NCI-H2107 treated with DMSO at 0.1 percent for 48 hours (cell line): ENCODE measurements around the gene LFNG.

Source experiments
- DNase-seq: peaks from one replicate; lab custom pipeline; 2025; ENCODE audit not compliant: unreplicated experiment; lab: John Stamatoyannopoulos, UW

Gene LFNG

DNA sequence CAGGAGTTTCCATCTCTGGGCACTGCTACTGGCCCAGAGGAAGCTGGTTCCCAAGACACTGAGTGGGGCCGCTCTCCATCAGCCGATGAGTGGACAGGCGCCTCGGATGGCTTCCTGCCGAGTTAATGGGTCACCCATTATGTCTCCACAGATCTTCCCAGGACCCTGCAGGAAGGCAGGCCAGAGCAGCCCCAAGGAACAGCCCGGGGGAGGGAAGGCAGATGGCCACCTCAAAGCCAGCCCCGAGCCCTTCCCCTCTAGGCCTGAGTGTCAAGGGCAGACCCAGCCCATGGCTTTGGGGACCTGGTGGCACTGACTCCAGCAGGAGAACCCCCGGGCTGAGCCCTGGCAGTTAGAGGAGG is 3.4 kb upstream of the LFNG start:
- no peak for DNase-seq

DNA sequence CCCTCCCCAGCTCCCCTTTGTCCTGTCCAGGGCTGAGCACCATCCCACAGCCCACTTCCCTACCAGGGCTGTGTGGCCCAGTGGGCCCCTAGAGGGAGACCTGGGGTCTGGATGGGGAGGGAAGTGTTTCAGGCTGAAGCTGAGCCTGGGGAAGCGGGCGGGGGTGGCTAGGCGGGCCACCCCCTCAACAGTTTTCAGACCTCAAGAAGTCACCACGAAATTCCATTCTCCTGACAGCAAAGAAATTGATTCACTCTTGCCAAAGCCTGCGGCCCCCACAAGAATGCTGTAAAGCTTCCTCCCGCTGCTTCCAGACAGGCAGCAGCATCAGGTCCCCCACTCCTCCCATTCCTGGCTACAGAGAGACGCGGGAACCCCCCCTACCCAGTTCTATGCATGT is 2.5 kb upstream of the LFNG start:
- no peak for DNase-seq

DNA sequence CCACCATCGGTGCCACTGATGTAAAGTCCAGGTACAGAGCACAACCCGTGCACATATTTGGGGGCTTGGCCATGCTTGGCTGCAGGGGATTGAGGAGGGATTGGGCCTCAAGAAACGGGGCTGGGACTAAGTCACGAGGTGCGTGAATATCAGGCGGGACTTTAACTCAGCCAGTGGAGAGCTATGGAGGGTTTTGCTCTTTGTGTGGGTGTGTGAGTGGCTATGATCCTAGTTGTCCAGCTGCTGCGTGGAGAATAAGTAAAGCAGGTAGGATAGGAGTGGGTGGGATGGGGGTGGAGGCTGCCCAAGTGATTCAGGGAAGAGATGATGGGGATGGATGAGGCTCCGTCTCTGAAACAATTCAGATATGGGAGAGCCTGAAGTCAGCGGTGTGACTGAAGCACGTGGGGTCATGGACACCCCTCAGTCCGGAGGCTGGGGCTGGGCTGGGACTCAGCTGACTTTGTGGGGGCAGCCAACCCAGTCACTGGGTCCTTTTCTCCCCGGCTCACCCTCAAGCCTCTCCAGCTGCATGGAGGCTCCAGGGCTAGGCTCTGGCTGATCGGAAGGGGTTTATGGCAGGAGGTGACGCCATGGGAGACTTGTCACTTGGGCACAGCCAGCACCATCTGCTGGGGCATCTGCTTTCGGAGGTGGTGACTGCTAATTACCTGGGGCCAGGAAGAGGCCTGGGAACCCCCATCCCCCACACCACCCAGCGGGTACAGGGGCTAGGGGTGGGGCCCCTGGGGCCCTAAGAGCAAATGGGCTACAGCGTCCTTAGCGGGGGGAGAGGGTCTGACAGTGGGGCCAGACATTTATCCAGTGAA is 1.7 kb upstream of the LFNG start:
- DNase-seq = no peak

DNA sequence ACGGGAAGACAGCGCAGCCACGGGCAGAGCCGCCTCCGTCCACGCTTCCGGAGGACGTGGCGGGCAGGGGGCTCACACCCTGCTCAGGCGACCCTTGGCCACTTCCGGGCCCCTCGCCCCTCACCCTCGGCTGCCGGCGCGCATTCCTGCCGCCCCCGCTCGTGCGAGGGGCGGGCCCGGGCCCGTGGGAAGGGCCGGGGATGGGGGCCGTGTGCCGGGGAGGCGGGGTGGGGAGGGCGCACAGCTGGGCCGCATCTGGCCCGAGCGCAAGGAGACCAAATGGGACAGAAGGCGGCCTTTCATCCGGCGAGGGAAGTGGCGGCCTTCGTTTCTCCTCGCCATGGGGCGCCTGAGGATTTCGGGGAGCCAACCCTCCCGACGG is 846 bp upstream of the LFNG start:
- DNase-seq = no peak

DNA sequence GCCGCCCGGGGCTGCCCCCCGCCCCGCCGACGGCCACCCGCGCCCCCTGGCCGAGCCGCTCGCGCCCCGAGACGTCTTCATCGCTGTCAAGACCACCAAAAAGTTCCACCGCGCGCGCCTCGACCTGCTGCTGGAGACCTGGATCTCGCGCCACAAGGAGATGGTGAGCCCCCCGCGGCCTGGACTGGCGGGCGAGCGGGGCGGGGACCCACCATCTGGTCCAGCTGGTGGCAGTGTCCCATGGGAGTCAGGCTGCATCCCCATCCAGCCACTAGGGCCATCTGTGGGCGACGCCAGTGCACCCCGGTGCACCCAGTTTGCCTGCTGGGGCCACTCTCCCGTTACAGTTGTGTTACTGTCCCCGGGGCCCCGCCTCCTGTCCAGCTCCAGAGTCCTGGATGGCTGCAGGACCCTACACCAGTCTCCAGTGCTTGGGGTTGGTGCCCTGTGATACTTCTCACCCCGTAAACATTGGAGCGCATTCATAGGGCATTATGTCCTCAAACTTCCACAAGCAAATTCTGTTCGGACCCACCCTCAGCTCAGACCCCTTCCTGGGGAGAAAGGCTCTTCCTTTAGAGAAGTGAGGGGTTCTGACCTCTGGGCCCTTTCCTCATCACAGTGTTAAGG is 672 bp downstream of the LFNG start:
- peak; percentile 14 for DNase-seq

DNA sequence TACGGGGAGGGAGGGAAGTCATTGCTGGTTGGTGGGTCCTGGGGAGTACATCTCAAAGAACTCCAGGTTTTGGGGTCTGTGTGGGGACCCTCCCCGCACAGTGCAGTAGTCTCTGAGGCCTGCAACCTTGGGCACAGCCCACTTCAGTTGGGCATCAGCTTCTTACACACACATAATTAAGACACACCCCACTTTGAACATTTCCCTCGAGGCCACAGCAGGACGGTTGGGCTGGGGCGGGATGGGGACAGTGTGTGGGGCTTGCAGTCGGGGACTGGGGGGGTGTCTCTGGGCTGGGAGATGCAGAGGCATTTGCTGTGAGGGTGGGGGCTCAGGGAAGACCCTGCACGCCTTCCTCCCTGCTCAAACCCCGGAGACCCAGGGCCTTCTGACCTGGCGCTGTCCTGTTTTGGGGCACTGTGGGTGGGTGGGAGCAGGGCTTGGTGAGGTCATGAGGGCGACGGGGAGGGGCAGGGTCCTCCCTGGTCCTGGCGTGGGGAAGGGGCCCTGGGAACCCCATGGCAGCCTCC is 1.3 kb downstream of the LFNG start:
- peak; percentile 8 for DNase-seq

DNA sequence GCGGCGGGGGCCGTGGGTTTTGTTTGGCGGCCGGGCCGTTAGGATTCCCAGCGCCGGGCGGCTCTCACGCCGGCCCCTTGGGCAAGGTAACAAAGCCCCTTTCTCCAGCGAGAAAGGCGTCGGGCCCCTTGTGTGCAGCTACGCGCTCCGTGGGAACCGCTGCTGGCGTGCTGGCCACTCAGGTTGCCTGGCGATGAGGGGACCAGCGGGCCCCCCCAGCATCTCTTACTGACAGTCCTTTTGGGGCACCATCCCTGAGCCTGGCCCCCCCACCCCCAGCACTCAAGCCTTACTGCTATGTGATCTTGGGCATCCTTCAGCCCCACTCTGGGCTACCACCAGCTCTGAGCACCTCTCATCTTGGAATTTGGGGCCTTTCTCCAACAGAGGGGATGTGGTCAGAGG is 1.8 kb downstream of the LFNG start:
- no peak for DNase-seq

DNA sequence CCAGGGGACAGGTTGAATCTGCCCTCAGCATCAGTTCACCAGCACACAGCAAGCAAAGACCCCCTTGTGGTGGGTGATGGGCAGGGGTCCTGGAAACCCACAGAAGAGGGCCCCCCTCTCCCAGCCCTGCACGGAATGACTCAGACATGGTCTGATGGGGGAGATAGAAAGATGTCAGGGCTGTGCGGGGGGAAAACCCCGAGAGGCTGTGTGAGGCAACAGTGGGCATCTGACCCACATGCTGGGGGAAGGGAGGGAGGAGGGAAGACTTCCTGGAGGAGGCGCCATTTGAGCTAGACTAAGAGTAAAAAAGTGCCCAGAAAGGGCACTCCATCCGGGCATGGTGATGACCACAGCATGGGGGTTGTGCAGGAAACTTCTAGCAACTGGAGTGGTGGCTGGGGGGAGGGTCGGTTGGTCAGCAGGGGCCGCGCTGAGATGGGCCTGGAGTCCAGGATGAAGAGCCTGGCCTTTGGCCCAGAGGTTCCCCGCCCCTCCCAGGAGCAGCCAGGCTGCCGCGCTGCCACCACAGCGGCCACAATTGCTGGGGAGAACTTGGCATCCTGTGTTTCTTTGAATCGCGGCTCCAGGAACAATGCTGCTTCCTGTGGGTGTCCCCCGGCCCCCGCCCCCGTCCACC is 2.5 kb downstream of the LFNG start:
- no peak for DNase-seq

DNA sequence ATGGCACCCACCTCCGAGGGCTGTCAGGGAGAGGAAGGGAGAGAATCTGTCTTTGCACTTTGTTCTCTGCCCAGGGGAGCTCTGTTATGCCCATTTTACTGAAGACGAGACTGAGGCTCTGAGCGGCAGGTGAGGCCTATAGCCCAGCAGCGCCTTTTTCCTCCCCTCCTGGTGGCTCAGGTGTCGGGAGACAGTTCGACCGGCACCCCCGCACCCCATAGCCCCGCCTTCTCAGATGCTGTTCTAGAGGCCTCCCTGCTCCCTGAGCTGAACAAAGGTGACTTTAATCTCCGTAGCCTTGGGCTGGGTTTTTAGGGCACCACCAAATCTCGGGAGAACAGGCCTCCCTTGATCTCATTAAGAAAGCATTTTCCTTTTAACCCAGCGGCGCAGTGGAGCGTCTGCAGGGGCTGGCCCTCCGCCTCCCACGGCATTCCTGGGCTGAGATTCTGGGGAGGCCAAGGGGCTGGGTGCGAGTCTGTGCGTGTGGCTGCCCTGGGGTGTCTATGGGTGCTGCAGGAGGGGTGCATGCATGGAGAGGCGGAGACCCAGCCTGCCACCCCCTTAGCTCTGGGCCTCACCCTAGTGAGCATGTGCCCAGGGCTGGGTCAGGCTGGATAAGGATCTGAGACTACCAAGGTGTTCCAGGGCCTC is 3.3 kb downstream of the LFNG start:
- peak; percentile 54 for DNase-seq

DNA sequence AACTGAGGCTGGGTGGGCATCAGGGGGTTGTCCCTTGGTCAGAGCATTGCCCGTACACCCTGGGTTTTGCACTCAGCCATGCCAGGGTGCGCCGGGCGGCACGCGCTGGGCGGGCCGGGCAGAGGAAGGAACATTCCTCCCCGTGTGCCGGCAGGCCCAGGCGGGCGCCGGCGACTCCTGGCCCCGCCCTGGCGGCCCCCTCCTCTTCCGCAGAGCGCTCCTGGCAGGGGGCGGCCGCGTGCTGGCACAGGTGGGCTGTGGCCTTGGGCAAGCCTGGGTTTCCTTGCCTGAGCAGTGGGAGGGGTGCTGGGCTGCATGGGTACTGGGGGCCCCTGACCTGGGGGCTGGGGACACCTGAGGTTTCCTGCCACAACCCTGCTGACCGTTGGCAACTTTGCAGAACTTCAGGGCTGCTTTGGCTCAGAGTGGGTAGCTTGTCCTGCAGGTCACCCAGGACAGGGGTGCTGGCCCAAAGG is 3.9 kb downstream of the LFNG start:
- DNase-seq = peak; percentile 72

DNA sequence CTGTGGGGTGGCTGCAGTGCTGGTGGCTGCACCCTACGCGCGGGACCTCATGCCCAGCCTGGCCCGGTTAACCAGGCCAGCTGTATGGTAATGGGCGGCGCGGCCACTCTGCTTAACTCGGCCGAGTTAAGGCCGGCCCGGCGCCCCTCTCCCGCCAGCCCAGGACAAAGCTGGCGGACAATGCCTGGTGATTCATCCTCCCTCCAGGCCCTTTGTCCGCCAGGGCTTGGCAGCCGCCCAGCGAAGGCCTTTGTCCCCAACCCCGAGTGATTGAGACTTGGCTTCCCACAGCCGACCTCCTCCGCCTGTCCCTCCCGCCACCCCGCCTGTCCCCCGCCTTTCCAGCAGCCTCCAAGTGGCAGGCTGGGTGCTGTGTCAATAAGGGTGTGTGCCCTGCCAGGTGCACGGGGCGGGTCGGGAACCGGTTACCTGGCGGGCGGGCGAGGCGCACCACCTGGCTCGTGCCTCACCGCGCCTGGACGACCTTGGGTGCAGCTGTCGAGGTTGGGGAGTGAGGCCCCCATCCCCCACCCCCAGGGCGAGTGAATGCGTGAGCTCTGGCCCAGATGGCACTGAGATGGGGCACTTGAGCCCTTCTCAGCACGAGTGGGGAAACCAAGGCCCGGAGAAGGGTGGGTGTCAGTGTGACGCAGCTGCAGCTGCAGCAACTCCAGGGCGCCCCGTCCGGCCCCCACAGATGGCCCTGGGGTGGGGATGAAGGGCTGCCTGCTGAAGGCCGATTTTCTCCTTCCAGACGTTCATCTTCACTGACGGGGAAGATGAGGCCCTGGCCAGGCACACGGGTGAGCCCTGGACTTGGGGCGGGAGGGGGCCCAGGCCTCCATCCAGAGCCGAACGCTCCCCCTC is 4.6 kb downstream of the LFNG start:
- peak; percentile 90 for DNase-seq

DNA sequence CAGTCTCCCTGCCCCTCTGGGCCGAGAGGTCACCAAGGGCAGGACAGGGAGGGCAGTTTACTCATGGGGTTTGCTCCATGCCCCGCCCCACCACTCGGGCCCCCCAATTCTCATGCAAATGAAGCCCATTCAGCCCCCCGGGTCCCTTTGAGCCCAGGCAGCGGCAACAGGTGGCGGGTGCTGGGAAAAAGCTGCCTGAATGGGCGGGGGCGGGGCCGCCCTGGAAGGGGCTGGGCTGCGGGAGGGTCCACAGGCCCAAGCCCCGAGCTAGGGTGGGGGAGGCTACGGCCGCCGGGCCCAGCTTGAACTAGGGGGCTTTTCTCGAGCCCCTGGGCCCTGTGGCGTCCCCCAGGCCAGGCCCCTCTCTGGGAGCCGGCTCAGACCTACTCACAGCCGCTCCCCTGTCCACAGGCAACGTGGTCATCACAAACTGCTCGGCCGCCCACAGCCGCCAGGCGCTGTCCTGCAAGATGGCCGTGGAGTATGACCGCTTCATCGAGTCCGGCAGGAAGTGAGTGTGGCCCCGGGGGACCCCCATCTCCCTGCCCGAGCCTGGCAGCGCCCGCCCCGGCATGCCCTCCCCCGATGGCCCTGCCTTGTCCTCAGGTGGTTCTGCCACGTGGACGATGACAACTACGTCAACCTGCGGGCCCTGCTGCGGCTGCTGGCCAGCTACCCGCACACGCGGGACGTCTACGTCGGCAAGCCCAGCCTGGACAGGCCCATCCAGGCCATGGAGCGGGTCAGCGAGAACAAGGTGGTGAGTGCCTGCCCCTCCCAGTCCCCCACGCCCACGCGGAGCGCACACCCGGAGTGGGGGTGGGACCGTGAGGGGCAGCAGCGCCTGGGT is 5.5 kb downstream of the LFNG start:
- peak; percentile 35 for DNase-seq

DNA sequence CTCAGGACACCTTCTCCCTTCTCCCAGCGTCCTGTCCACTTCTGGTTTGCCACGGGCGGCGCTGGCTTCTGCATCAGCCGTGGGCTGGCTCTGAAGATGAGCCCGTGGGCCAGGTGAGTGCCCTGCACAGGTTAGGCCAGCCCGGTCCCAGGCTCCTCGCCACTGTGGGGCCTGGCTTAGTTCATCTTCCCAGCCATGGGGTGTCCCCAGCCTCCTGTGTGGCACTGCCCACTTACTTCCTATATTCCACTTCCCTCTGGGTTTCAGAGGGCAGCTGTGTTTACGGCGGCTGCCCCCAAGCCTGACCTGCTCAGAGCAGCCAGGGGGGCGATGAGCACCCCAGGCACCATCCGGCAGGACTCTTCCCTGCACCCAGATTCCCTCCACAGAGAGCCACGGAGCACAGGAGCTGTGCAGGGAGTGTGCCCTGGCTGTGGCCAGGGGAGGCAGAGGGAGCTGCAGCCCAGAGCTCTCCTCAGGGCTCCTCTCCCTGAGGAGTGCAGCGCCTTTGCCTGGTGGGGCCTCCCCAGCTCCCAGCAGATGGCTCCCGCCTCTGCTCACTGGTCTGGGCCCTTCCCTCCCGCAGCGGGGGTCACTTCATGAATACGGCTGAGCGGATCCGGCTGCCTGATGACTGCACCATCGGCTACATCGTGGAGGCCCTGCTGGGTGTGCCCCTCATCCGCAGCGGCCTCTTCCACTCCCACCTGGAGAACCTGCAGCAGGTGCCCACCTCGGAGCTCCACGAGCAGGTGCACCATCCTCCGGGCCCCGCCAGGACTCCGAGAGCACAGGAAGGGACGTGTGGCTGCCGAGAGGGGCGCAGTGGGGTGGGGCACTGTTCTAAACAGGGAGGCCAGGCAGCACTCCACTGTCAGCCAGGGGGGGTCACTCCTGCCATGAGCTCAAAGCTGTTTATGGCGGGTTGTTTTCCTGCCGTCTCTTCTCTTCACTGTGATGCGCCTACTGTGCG is 6.4 kb downstream of the LFNG start:
- DNase-seq = peak; percentile 76

DNA sequence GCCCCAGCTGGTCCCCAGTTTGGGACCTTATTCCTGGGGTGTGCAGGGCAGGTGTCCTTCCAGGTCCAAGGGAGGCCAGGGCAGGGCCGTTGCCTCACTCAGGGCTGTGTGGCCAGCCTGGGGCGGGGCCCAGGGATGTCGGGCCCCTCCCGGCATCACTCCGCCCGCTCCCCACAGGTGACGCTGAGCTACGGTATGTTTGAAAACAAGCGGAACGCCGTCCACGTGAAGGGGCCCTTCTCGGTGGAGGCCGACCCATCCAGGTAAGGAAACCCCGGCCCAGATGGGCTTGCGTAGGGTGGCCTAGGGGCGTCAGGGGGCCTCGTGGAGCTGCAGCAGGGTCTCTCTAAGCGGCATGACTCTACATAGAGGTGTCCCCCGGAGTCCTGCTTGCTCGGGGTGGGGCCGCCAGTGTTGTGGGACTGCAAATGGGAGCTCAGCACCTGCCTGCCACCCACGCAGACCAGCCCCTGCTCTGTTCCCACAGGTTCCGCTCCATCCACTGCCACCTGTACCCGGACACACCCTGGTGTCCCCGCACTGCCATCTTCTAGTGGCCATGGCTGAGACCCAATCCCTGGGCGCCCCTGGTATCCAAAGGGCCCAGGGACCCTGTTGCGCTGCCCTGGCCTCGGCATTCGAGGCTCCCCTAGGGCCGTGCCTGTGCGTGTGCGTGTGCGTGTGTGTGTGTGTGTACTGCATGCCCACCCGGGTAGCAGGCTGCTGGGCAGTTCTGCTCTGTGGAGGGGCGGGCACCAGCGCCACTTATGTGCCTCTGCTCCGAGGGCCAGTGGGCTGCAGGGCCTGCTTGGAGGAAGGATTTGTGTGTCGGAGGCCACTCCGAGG is 7.3 kb downstream of the LFNG start:
- no peak for DNase-seq

DNA sequence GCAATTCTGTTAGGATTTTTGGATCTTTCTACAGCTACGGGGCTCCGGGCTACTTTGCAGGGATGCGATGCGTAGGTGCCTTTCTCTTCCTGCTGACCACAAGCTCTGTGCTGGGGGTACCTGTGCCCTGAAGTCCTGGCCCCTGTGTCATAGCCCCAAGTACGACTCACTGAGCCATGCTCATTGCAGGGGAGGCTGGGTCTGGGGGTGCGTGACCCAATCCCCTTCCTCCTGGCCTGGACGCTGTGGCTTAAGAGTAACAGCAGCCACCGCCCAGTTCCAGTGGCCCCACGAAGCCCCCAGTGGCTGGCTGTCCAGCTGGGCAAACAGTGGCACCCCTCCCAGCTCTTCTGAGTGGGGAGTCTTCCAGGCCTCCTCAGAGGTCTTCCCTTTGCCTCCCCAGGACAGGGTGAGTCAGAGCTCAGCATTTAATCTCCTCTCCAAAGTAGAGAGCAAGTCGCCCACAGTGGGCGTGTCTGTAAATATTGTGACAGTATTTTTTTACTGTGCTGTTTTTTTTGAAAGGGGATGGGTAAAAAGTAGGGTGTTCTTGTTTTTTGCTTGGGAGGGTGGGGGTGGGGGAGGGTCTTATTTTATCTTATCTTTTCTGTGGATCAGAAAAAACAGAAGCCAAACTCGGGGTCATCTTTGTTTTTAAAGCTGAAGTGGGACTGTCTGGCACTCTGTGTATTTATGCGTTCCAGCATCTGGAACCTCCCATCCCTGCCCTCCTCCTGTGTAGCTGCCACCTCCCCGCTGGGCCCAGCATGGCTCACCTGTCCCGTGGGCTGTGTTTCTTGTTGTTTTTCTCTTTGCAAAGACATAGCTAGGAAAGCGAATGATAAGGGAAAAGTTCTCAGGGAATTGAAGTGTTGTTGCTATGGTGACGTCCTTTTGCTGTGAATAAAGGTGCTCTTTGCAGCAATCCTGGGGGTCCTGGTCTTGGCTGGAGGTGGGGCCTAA is 8.2 kb downstream of the LFNG start:
- DNase-seq = peak; percentile 9

DNA sequence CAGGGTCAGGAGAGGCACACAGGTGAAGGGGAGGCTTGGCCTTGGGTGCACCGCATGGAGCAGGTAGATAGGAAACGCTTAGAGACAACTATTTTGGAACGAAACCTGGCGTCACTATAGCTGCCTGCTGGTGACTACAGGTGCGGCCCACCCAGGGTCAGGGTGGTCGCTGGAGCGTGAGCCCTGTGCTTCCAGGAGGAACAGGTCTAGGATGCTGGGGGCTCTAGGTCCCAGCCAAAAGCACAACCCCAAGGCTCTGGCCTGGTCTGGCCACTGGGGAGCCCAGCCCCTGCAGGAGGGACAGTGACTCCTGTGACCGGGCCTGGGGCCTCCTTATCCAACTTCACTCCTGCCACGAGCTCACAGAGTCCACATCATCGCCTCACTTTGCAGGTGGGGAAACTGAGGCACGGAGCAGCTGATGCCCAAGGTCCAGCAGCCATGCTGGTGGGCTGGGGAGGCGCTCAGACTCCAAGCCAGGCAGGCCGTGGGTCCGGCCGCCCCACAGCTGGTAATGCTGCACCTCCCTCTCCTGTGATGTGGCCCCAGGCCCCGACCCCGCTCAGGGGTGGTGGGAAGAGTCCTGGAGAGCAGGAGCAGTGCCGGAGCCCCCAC is 9.0 kb downstream of the LFNG start:
- no peak for DNase-seq
